ENCODE measurements around the gene SNX8. TPM values are rescaled to one million over a fixed set of nuclear protein-coding genes. Genes with fewer than 3 reads are reported as not detected.

SNX8 gene
- polyA plus RNA-seq, 1 donor from 2014 or later, result 5.7 TPM

DNA sequence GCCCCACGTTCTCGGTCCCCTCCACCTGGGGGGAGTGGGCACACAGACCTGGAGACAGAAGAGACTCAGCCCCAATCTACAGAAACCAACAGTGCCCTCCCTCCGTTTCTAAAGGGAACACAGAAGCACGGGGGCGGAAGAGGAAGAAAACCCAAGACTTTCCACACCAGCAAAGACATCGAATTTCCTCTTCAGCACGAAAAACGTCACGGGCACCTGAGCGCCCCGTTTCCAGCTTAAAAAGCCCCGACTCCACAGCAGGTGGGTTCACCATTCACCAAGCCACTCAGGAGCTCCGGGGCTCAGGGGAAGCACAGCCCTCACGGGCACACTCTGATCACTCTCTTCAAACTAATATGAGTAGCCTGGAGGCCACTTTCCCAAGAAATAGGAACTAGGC is 52.6 kb downstream of the SNX8 start:
- H3F3A ChIP-seq (ENCODE audit: insufficient read depth, low read length, poor library complexity, severe bottlenecking), result no peaks in the 10 kb centered on the region
- H3K9me3 ChIP-seq (ENCODE audit: low read length), result no peaks in the 10 kb centered on the region
- no peak overlapping the region for H2AFZ ChIP-seq (ENCODE audit: low read depth, low read length)
- H3K36me3 ChIP-seq (ENCODE audit: insufficient read depth, low read length), result no peaks in the 10 kb centered on the region
- no peak overlapping the region for H3K4me2 ChIP-seq (ENCODE audit: low read length)
- no peaks in the 10 kb centered on the region for H4K20me1 ChIP-seq (ENCODE audit: insufficient read depth)
- H3K27me3 ChIP-seq (ENCODE audit: insufficient read depth, low read depth, low read length), result no peaks in the 10 kb centered on the region
- no peak overlapping the region for H3K4me3 ChIP-seq (ENCODE audit: low read length)
- no peak overlapping the region for H3K27ac ChIP-seq (ENCODE audit: low read length)
- no peak for TF ChIP-seq REST (IDR thresholded peaks at IDR 0.05; ENCODE audit: borderline replicate concordance)
- no peak for TF ChIP-seq RAD21 (conservative IDR thresholded peaks at IDR 0.05)
- no peak for TF ChIP-seq EZH2 (IDR thresholded peaks at IDR 0.05; ENCODE audit: borderline replicate concordance, insufficient read depth, low read length, poor library complexity, severe bottlenecking)
- no peak for TF ChIP-seq SMC3 (conservative IDR thresholded peaks at IDR 0.05; ENCODE audit: poor library complexity)
- H3K9me2 ChIP-seq (ENCODE audit: insufficient read depth, low read length), result no peaks in the 10 kb centered on the region
- H3K9ac ChIP-seq (ENCODE audit: low read length), result no peak overlapping the region
- H3K79me2 ChIP-seq (replicated peaks; ENCODE audit: insufficient read depth, low read length), result no peaks in the 10 kb centered on the region

- Histone ChIP-seq H3K27ac (ENCODE audit: low read length) (no peak overlapping the region), H3K79me2 (replicated peaks; ENCODE audit: insufficient read depth, low read length) (no peaks in the 10 kb centered on the region), H2AFZ (ENCODE audit: low read depth, low read length) (no peak overlapping the region), H3K9me3 (ENCODE audit: low read length) (no peaks in the 10 kb centered on the region), H3K27me3 (ENCODE audit: insufficient read depth, low read depth, low read length) (no peaks in the 10 kb centered on the region), H3K4me2 (ENCODE audit: low read length) (no peak overlapping the region), H3F3A (ENCODE audit: insufficient read depth, low read length, poor library complexity, severe bottlenecking) (no peaks in the 10 kb centered on the region), H3K4me3 (ENCODE audit: low read length) (no peak overlapping the region), H3K9ac (ENCODE audit: low read length) (no peak overlapping the region), H3K36me3 (ENCODE audit: insufficient read depth, low read length) (no peaks in the 10 kb centered on the region), H3K9me2 (ENCODE audit: insufficient read depth, low read length) (no peaks in the 10 kb centered on the region), H4K20me1 (ENCODE audit: insufficient read depth) (no peaks in the 10 kb centered on the region)
- TF ChIP-seq EP300 (conservative IDR thresholded peaks at IDR 0.05; ENCODE audit: poor library complexity, severe bottlenecking), result no peak
- TF ChIP-seq RAD21 (conservative IDR thresholded peaks at IDR 0.05), result no peak
- TF ChIP-seq POLR2AphosphoS5 (IDR thresholded peaks at IDR 0.05), result no peak
- TF ChIP-seq, protein P1, sequence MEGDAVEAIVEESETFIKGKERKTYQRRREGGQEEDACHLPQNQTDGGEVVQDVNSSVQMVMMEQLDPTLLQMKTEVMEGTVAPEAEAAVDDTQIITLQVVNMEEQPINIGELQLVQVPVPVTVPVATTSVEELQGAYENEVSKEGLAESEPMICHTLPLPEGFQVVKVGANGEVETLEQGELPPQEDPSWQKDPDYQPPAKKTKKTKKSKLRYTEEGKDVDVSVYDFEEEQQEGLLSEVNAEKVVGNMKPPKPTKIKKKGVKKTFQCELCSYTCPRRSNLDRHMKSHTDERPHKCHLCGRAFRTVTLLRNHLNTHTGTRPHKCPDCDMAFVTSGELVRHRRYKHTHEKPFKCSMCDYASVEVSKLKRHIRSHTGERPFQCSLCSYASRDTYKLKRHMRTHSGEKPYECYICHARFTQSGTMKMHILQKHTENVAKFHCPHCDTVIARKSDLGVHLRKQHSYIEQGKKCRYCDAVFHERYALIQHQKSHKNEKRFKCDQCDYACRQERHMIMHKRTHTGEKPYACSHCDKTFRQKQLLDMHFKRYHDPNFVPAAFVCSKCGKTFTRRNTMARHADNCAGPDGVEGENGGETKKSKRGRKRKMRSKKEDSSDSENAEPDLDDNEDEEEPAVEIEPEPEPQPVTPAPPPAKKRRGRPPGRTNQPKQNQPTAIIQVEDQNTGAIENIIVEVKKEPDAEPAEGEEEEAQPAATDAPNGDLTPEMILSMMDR (IDR thresholded peaks at IDR 0.05; ENCODE audit: poor library complexity, severe bottlenecking), result no peak
- TF ChIP-seq TAF1 (IDR thresholded peaks at IDR 0.05; ENCODE audit: low read depth), result no peak
- no peak for TF ChIP-seq MXI1 (conservative IDR thresholded peaks at IDR 0.05; ENCODE audit: poor library complexity, severe bottlenecking)
- no peak for TF ChIP-seq EZH2 (IDR thresholded peaks at IDR 0.05; ENCODE audit: borderline replicate concordance, insufficient read depth, low read length, poor library complexity, severe bottlenecking)
- no peak for TF ChIP-seq SMC3 (conservative IDR thresholded peaks at IDR 0.05; ENCODE audit: poor library complexity)
- no peak for TF ChIP-seq REST (IDR thresholded peaks at IDR 0.05; ENCODE audit: borderline replicate concordance)
Observed at GRCh38 chr7:2260820-2261219, 53.4 kb downstream of the SNX8 start.

All from neural cell (in vitro differentiated cells).